ENCODE measurements around the gene PTPRK.

DNA sequence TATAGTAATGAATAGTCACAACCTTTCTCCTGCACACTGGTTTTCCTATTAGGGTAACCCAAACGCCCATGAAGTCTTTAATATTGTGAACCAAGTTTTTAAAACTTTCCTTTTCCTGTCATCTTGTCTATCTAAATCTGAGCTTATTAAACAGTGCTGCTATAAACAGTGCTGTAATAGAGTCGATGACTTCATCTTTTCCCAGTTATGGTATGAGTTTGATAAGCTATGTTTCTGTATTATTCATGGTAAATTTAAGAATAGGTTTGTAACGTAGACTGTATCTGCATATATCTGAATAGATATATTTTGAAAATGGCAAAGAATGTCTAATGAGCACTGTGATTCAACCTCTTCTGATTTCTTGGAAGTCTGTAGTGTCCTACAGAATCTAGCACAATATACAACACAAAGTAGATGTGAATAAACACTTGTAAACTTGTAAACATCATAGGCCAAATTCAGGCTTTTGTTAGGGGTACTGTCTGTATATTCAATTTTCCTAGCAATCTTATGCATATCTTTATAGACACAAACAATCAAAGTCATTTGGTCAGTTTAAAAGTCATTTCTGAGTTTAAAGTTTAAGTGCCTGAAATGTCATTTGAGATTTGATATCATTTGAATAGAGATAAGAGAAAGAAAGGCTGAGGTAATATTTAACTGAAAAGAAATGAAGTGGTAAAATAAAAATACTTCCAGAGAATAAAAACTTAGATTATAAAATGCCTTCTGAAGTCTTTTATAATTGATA is 155.5 kb downstream of the PTPRK start:
- no peak for TF ChIP-seq POLR2A (IDR thresholded peaks at IDR 0.05)
- no peak for TF ChIP-seq CTCF (IDR thresholded peaks at IDR 0.05 in 4 of 5, conservative IDR thresholded peaks at IDR 0.05 in 1 of 5)
